Measurements from ENCODE around the gene ANKS1B. TPM values are rescaled to one million over a fixed set of nuclear protein-coding genes. Genes with fewer than 3 reads are reported as not detected.

The ANKS1B gene
- total RNA-seq, 4 donors from 2014 or later = 1.5 to 5.5 (median 4.4) TPM

- 17 to 25% methylated on average over 4 of the region's 4 CpGs for WGBS, 2 donors
These were observed 25.1 kb downstream of the ANKS1B start for GRCh38 chr12:99959549-99960170.

DNA sequence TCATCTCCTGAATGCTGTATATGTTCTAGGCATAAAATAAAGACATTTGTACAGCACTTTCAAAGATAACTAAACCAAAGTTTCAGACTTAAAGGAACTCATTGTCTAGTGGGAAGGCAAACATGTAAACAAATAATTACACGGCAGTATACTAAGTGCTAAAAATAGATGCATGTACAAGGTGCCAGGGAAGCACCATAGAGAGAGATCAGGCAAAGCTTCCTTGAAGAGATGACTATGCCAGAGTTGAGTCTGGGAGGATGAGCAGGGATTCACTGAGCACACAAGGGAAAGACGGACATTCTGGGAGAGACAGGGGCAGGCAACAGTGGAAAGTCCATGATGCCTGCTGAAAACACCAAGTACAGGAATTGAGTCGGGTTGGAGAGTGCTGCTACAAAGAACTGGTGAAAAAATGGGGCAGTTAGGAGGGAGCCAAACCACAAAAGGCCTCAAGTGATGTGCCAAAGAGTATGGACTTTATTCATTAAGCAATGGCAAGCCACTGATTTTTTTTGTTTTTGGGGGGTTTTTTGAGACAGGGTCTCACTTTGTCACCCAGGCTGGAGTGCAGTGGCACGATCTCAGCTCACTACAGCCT is 26.8 kb downstream of the ANKS1B start:
- H3K4me3 ChIP-seq (ENCODE audit: low read depth, poor library complexity, severe bottlenecking) = no peak overlapping the region
- no peak for DNase-seq (ENCODE audit: low spot score in 2 of 2)
- WGBS, 2 donors = 50 to 66% methylated on average over 4 of the region's 4 CpGs
- intact Hi-C loops (cut with DNase I; ENCODE audit: low total_unique reads) = no loop called here
- no peak for TF ChIP-seq POLR2A (IDR thresholded peaks at IDR 0.05)
- TF ChIP-seq, protein P1, sequence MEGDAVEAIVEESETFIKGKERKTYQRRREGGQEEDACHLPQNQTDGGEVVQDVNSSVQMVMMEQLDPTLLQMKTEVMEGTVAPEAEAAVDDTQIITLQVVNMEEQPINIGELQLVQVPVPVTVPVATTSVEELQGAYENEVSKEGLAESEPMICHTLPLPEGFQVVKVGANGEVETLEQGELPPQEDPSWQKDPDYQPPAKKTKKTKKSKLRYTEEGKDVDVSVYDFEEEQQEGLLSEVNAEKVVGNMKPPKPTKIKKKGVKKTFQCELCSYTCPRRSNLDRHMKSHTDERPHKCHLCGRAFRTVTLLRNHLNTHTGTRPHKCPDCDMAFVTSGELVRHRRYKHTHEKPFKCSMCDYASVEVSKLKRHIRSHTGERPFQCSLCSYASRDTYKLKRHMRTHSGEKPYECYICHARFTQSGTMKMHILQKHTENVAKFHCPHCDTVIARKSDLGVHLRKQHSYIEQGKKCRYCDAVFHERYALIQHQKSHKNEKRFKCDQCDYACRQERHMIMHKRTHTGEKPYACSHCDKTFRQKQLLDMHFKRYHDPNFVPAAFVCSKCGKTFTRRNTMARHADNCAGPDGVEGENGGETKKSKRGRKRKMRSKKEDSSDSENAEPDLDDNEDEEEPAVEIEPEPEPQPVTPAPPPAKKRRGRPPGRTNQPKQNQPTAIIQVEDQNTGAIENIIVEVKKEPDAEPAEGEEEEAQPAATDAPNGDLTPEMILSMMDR (IDR thresholded peaks at IDR 0.05) = no peak

More at GRCh38 chr12:99959549-99960170, 25.1 kb downstream of the ANKS1B start:
- no peak overlapping the region for H3K4me3 ChIP-seq (ENCODE audit: low read depth, poor library complexity, severe bottlenecking)
- no peak for DNase-seq (ENCODE audit: low spot score in 2 of 2)
- TF ChIP-seq, protein P1 (IDR thresholded peaks at IDR 0.05) = no peak
- no peak for TF ChIP-seq POLR2A (IDR thresholded peaks at IDR 0.05)
- intact Hi-C loops (cut with DNase I; ENCODE audit: low total_unique reads) = no loop called here

DNA sequence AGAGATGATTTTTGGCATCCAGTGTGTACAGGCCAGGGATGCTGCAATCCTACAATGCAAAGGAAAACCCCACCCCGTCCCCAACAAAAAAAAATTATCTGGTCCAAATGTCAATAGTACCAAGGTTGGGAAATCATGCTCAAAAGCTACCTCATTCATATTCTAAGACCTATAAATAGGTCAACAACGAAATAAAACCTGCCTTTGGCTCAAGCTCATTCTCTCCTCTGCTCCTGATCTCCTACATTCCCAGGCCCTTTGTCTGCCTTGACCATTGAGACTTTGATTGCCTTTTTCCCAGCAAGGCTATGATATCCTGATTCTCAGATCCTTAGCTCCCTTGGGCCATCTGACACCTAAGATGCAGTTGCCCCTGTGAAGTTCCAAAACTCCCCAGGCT is 30.0 kb downstream of the ANKS1B start:
- intact Hi-C loops (cut with DNase I; ENCODE audit: low total_unique reads) = no loop called here
- TF ChIP-seq POLR2A (IDR thresholded peaks at IDR 0.05) = no peak
- TF ChIP-seq, protein P1 (IDR thresholded peaks at IDR 0.05) = no peak

GRCh38 chr12:99948370-99948769 is 36.4 kb downstream of the ANKS1B start:
- WGBS, 2 donors = 86 to 93% methylated on average over 3 of the region's 3 CpGs
- intact Hi-C loops (cut with DNase I; ENCODE audit: low total_unique reads) = no loop called here
- no peak for TF ChIP-seq POLR2A (IDR thresholded peaks at IDR 0.05)
- TF ChIP-seq, protein P1 (IDR thresholded peaks at IDR 0.05) = no peak
- H3K4me3 ChIP-seq (ENCODE audit: low read depth, poor library complexity, severe bottlenecking) = no peak overlapping the region
- no peak for DNase-seq (ENCODE audit: low spot score in 2 of 2)

More for the DNA sequence above, 30.0 kb downstream of the ANKS1B start:
- DNase-seq (ENCODE audit: low spot score in 2 of 2) = no peak
- H3K4me3 ChIP-seq (ENCODE audit: low read depth, poor library complexity, severe bottlenecking) = no peak overlapping the region
- 48 to 60% methylated on average over 2 of the region's 2 CpGs for WGBS, 2 donors

- H3K4me3 ChIP-seq (ENCODE audit: low read depth, poor library complexity, severe bottlenecking) = no peak overlapping the region
- no peak for TF ChIP-seq POLR2A (IDR thresholded peaks at IDR 0.05)
- WGBS, 2 donors = 86 to 88% methylated on average over 1 of the region's 1 CpG
- intact Hi-C loops (cut with DNase I; ENCODE audit: low total_unique reads) = no loop called here
- no peak for DNase-seq (ENCODE audit: low spot score in 2 of 2)
These were observed 38.6 kb downstream of the ANKS1B start for GRCh38 chr12:99946131-99946530.

- 85 to 91% methylated on average over 3 of the region's 3 CpGs for WGBS, 2 donors
- intact Hi-C loops (cut with DNase I; ENCODE audit: low total_unique reads) = no loop called here
- DNase-seq (ENCODE audit: low spot score in 2 of 2) = no peak
- no peak overlapping the region for H3K4me3 ChIP-seq (ENCODE audit: low read depth, poor library complexity, severe bottlenecking)
- no peak for TF ChIP-seq POLR2A (IDR thresholded peaks at IDR 0.05)
- TF ChIP-seq, protein P1 (IDR thresholded peaks at IDR 0.05) = no peak
These were observed 49.1 kb downstream of the ANKS1B start for GRCh38 chr12:99935608-99936007.
